Measurements from ENCODE around the gene RNF225.

The RNF225 gene

GRCh38 chr19:58417071-58417470 lies 21.6 kb downstream of the RNF225 start:
- Histone ChIP-seq H2BK120ac (ENCODE audit: insufficient read depth, low read length, poor library complexity) (no peak overlapping the region), H3K4me2 (ENCODE audit: low read length) (no peak overlapping the region), H3K9ac (ENCODE audit: low read length) (no peak overlapping the region), H3K27ac (ENCODE audit: low read depth, low read length) (no peak overlapping the region), H3K36me3 (ENCODE audit: control insufficient read depth in 1 of 2, insufficient read depth in 2 of 2, low read length in 2 of 2) (peaks cover 12 to 29% of the 10 kb centered on the region in 2 experiments), H4K8ac (ENCODE audit: low read depth, low read length) (no peak overlapping the region), H4K12ac (ENCODE audit: low read depth, low read length) (no peak overlapping the region), H2AFZ (ENCODE audit: insufficient read depth, low read length, poor library complexity) (no peak overlapping the region), H3K4ac (ENCODE audit: low read depth, low read length) (no peak overlapping the region), H2AK5ac (ENCODE audit: low read length) (no peak overlapping the region), H2BK12ac (ENCODE audit: low read length) (no peak overlapping the region), H3K14ac (ENCODE audit: low read length) (no peak overlapping the region), H3K79me2 (ENCODE audit: control insufficient read depth, insufficient read depth, low read length, poor library complexity) (no peaks in the 10 kb centered on the region), H2BK5ac (ENCODE audit: low read depth, low read length, poor library complexity) (no peak overlapping the region), H3K4me3 (ENCODE audit: low read depth, low read length) (no peak overlapping the region), H3K18ac (ENCODE audit: low read length) (no peak overlapping the region), H3K4me1 (ENCODE audit: control insufficient read depth in 1 of 2, insufficient read depth in 2 of 2, low read length in 2 of 2) (no peaks in the 10 kb centered on the region), H3K27me3 (ENCODE audit: insufficient read depth, low read length) (no peaks in the 10 kb centered on the region), H4K91ac (ENCODE audit: low read depth, low read length) (no peak overlapping the region), H3K23ac (ENCODE audit: low read length) (no peak overlapping the region), H3K79me1 (ENCODE audit: low read length) (no peaks in the 10 kb centered on the region), H3K9me3 (ENCODE audit: insufficient read depth, low read depth, low read length) (peaks cover 5% of the 10 kb centered on the region)
- WGBS (ENCODE audit: extremely low coverage, insufficient coverage, insufficient read length): no CpG with 5 or more reads among the region's 7 CpGs
- DNase-seq: no peak

GRCh38 chr19:58428617-58429016 lies 33.2 kb downstream of the RNF225 start:
- Histone ChIP-seq H3K23ac (ENCODE audit: low read length) (no peak overlapping the region), H4K8ac (ENCODE audit: low read depth, low read length) (no peak overlapping the region), H3K4ac (ENCODE audit: low read depth, low read length) (no peak overlapping the region), H3K79me2 (ENCODE audit: control insufficient read depth, insufficient read depth, low read length, poor library complexity) (no peaks in the 10 kb centered on the region), H3K9me3 (ENCODE audit: insufficient read depth, low read depth, low read length) (peaks cover 32% of the 10 kb centered on the region), H2AK5ac (ENCODE audit: low read length) (no peak overlapping the region), H3K4me1 (ENCODE audit: control insufficient read depth in 1 of 2, insufficient read depth in 2 of 2, low read length in 2 of 2) (no peaks in the 10 kb centered on the region), H3K27me3 (ENCODE audit: insufficient read depth, low read length) (no peaks in the 10 kb centered on the region), H3K14ac (ENCODE audit: low read length) (no peak overlapping the region), H3K79me1 (ENCODE audit: low read length) (no peaks in the 10 kb centered on the region), H3K18ac (ENCODE audit: low read length) (no peak overlapping the region), H4K12ac (ENCODE audit: low read depth, low read length) (no peak overlapping the region), H3K4me2 (ENCODE audit: low read length) (no peak overlapping the region), H2BK12ac (ENCODE audit: low read length) (no peak overlapping the region), H3K4me3 (ENCODE audit: low read depth, low read length) (no peak overlapping the region), H4K91ac (ENCODE audit: low read depth, low read length) (no peak overlapping the region), H3K9ac (ENCODE audit: low read length) (no peak overlapping the region), H2BK120ac (ENCODE audit: insufficient read depth, low read length, poor library complexity) (no peak overlapping the region), H2BK5ac (ENCODE audit: low read depth, low read length, poor library complexity) (no peak overlapping the region), H3K27ac (ENCODE audit: low read depth, low read length) (no peak overlapping the region), H3K36me3 (ENCODE audit: control insufficient read depth in 1 of 2, insufficient read depth in 2 of 2, low read length in 2 of 2) (peaks cover under 1 to 6% of the 10 kb centered on the region in 2 experiments), H2AFZ (ENCODE audit: insufficient read depth, low read length, poor library complexity) (no peak overlapping the region)
- WGBS (ENCODE audit: extremely low coverage, insufficient coverage, insufficient read length): no CpG with 5 or more reads among the region's 1 CpG
- DNase-seq: no peak

- no peak overlapping the region for H3K14ac ChIP-seq (ENCODE audit: low read length)
- no peaks in the 10 kb centered on the region for H3K27me3 ChIP-seq (ENCODE audit: insufficient read depth, low read length)
- peaks cover 6 to 17% of the 10 kb centered on the region in 2 experiments for H3K36me3 ChIP-seq (ENCODE audit: control insufficient read depth in 1 of 2, insufficient read depth in 2 of 2, low read length in 2 of 2)
- no peak overlapping the region for H3K4ac ChIP-seq (ENCODE audit: low read depth, low read length)
- H2AFZ ChIP-seq (ENCODE audit: insufficient read depth, low read length, poor library complexity): no peak overlapping the region
- H3K4me1 ChIP-seq (ENCODE audit: control insufficient read depth in 1 of 2, insufficient read depth in 2 of 2, low read length in 2 of 2): no peaks in the 10 kb centered on the region
- H4K12ac ChIP-seq (ENCODE audit: low read depth, low read length): no peak overlapping the region
- H2BK5ac ChIP-seq (ENCODE audit: low read depth, low read length, poor library complexity): no peak overlapping the region
- no peaks in the 10 kb centered on the region for H3K79me2 ChIP-seq (ENCODE audit: control insufficient read depth, insufficient read depth, low read length, poor library complexity)
- H3K9ac ChIP-seq (ENCODE audit: low read length): no peak overlapping the region
- H3K27ac ChIP-seq (ENCODE audit: low read depth, low read length): no peak overlapping the region
- no peak overlapping the region for H3K23ac ChIP-seq (ENCODE audit: low read length)
- H2BK120ac ChIP-seq (ENCODE audit: insufficient read depth, low read length, poor library complexity): no peak overlapping the region
- H4K8ac ChIP-seq (ENCODE audit: low read depth, low read length): no peak overlapping the region
- no peaks in the 10 kb centered on the region for H3K79me1 ChIP-seq (ENCODE audit: low read length)
- peaks cover 39% of the 10 kb centered on the region for H3K9me3 ChIP-seq (ENCODE audit: insufficient read depth, low read depth, low read length)
- no peak overlapping the region for H3K4me2 ChIP-seq (ENCODE audit: low read length)
- no peak overlapping the region for H3K4me3 ChIP-seq (ENCODE audit: low read depth, low read length)
- no peak overlapping the region for H4K91ac ChIP-seq (ENCODE audit: low read depth, low read length)
- H2BK12ac ChIP-seq (ENCODE audit: low read length): no peak overlapping the region
- H2AK5ac ChIP-seq (ENCODE audit: low read length): no peak overlapping the region
- H3K18ac ChIP-seq (ENCODE audit: low read length): no peak overlapping the region
- no peak for DNase-seq
Observed at GRCh38 chr19:58429745-58430144, 34.3 kb downstream of the RNF225 start.

DNA sequence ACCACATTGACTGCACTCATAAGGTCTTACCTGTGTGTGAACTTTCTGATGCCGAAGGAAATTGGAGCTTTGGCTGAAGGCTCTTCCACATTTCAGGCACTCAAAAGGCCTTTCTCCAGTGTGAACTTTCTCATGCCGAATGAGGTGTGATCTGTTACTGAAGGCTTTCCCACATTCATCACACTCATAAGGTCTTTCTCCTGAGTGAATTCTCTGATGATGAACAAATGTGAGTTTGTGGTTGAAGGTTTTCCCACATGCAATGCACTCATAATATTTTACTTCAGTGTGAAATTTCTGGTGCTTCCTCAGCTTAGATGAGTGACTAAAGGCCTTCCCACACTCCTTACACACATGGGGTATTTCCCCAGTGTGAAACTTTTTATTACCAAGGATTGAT lies 38.8 kb downstream of the RNF225 start:
- Histone ChIP-seq H4K8ac (ENCODE audit: low read depth, low read length) (no peak overlapping the region), H4K12ac (ENCODE audit: low read depth, low read length) (no peak overlapping the region), H3K4me2 (ENCODE audit: low read length) (no peak overlapping the region), H3K9ac (ENCODE audit: low read length) (no peak overlapping the region), H3K79me2 (ENCODE audit: control insufficient read depth, insufficient read depth, low read length, poor library complexity) (no peaks in the 10 kb centered on the region), H3K27me3 (ENCODE audit: insufficient read depth, low read length) (no peaks in the 10 kb centered on the region), H3K79me1 (ENCODE audit: low read length) (no peaks in the 10 kb centered on the region), H2BK12ac (ENCODE audit: low read length) (no peak overlapping the region), H3K9me3 (ENCODE audit: insufficient read depth, low read depth, low read length) (peaks cover 42% of the 10 kb centered on the region), H3K27ac (ENCODE audit: low read depth, low read length) (no peak overlapping the region), H3K4me3 (ENCODE audit: low read depth, low read length) (no peak overlapping the region), H3K4ac (ENCODE audit: low read depth, low read length) (no peak overlapping the region), H2BK5ac (ENCODE audit: low read depth, low read length, poor library complexity) (no peak overlapping the region), H3K14ac (ENCODE audit: low read length) (no peak overlapping the region), H3K18ac (ENCODE audit: low read length) (no peak overlapping the region), H3K36me3 (ENCODE audit: control insufficient read depth in 1 of 2, insufficient read depth in 2 of 2, low read length in 2 of 2) (peaks cover 10 to 22% of the 10 kb centered on the region in 2 experiments), H2AK5ac (ENCODE audit: low read length) (no peak overlapping the region), H4K91ac (ENCODE audit: low read depth, low read length) (no peak overlapping the region), H3K23ac (ENCODE audit: low read length) (no peak overlapping the region), H2AFZ (ENCODE audit: insufficient read depth, low read length, poor library complexity) (no peak overlapping the region), H2BK120ac (ENCODE audit: insufficient read depth, low read length, poor library complexity) (no peak overlapping the region), H3K4me1 (ENCODE audit: control insufficient read depth in 1 of 2, insufficient read depth in 2 of 2, low read length in 2 of 2) (no peaks in the 10 kb centered on the region)
- WGBS (ENCODE audit: extremely low coverage, insufficient coverage, insufficient read length): no CpG with 5 or more reads among the region's 2 CpGs
- DNase-seq: no peak

Data from trophoblast cell (in vitro differentiated cells and primary cell).